H9 (cell line): ENCODE data around the gene ABTB1. TPM values are rescaled to one million over a fixed set of nuclear protein-coding genes. Genes with fewer than 3 reads are reported as not detected.

Source experiments
- DNase-seq: peaks from one replicate; pipeline ENCODE4 v3.0.0-alpha.2; 2017
- H2AFZ ChIP-seq: one replicate; pipeline ENCODE4 v1.6.1; 2013; ENCODE audit warnings: mild to moderate bottlenecking, low read length, control low read depth, moderate library complexity
- H2AK5ac ChIP-seq: 2 replicates; pipeline ENCODE4 v1.6.1; 2013; ENCODE audit warnings: low read length, control low read depth, mixed read lengths; ENCODE audit not compliant: insufficient read length
- H2BK120ac ChIP-seq: one replicate; pipeline ENCODE4 v1.6.1; 2013; ENCODE audit warnings: low read depth, mild to moderate bottlenecking, low read length, control low read depth, inconsistent platforms; ENCODE audit not compliant: poor library complexity, severe bottlenecking
- H2BK12ac ChIP-seq: 2 replicates; pipeline ENCODE4 v1.6.1; 2013; ENCODE audit warnings: low read length, control low read depth, mixed read lengths, low read depth; ENCODE audit not compliant: insufficient read length
- H2BK15ac ChIP-seq: 2 replicates; pipeline ENCODE4 v1.6.1; 2013; ENCODE audit warnings: low read depth, low read length, control low read depth
- H2BK20ac ChIP-seq: one replicate; pipeline ENCODE4 v1.6.1; 2013; ENCODE audit warnings: low read depth, mild to moderate bottlenecking, low read length, control low read depth, inconsistent platforms; ENCODE audit not compliant: poor library complexity, severe bottlenecking
- H2BK5ac ChIP-seq: 2 replicates; pipeline ENCODE4 v1.6.1; 2013; ENCODE audit warnings: low read length, control low read depth, mixed read lengths; ENCODE audit not compliant: insufficient read length
- H3K14ac ChIP-seq: 2 replicates; pipeline ENCODE4 v1.6.1; 2013; ENCODE audit warnings: low read length, control low read depth; ENCODE audit not compliant: insufficient read depth
- H3K18ac ChIP-seq: 2 replicates; pipeline ENCODE4 v1.6.1; 2013; ENCODE audit warnings: low read depth, mild to moderate bottlenecking, mixed read lengths, low read length, control low read depth; ENCODE audit not compliant: insufficient read length
- H3K23ac ChIP-seq: 2 replicates; pipeline ENCODE4 v1.6.1; 2013; ENCODE audit warnings: low read length, control low read depth, mixed read lengths, low read depth; ENCODE audit not compliant: insufficient read length
- H3K23me2 ChIP-seq: 2 replicates; pipeline ENCODE4 v1.6.1; 2013; ENCODE audit warnings: low read depth, mild to moderate bottlenecking, mixed read lengths, low read length, control low read depth; ENCODE audit not compliant: insufficient read length, poor library complexity, severe bottlenecking
- H3K27ac ChIP-seq: 2 replicates; pipeline ENCODE4 v1.5.1; 2013; ENCODE audit warnings: low read length, control low read depth, mixed read lengths, low read depth; ENCODE audit not compliant: insufficient read length
- H3K27me3 ChIP-seq: 2 replicates; pipeline ENCODE4 v1.6.1; 2013; ENCODE audit warnings: low read length, control low read depth, inconsistent platforms; ENCODE audit not compliant: insufficient read depth
- H3K4ac ChIP-seq: 2 replicates; pipeline ENCODE4 v1.6.1; 2013; ENCODE audit warnings: low read depth, mild to moderate bottlenecking, control low read depth, inconsistent platforms, low read length, moderate library complexity
- H3K4me1 ChIP-seq: 2 replicates; pipeline ENCODE4 v1.6.1; 2013; ENCODE audit warnings: low read length, control low read depth, inconsistent platforms; ENCODE audit not compliant: insufficient read depth
- H3K4me2 ChIP-seq: 2 replicates; pipeline ENCODE4 v1.6.1; 2013; ENCODE audit warnings: low read length, control low read depth, mixed read lengths; ENCODE audit not compliant: insufficient read length, insufficient read depth
- H3K56ac ChIP-seq: 2 replicates; pipeline ENCODE4 v1.6.1; 2013; ENCODE audit warnings: low read depth, mild to moderate bottlenecking, mixed read lengths, low read length, control low read depth; ENCODE audit not compliant: insufficient read length
- H3K79me1 ChIP-seq: 2 replicates; pipeline ENCODE4 v1.6.1; 2013; ENCODE audit warnings: low read depth, mild to moderate bottlenecking, moderate library complexity, low read length, control low read depth, inconsistent platforms; ENCODE audit not compliant: insufficient read depth, poor library complexity, severe bottlenecking
- H3K79me2 ChIP-seq: 2 replicates; pipeline ENCODE4 v1.6.1; 2013; ENCODE audit warnings: low read length, control low read depth, inconsistent platforms; ENCODE audit not compliant: insufficient read depth
- H3K9ac ChIP-seq: 2 replicates; pipeline ENCODE4 v1.6.1; 2013; ENCODE audit warnings: low read length, control low read depth, mixed read lengths; ENCODE audit not compliant: insufficient read length; ENCODE audit errors: extremely low read depth
- H3K9me3 ChIP-seq: one replicate; pipeline ENCODE4 v1.6.1; 2013; ENCODE audit warnings: low read depth, low read length, inconsistent platforms; ENCODE audit not compliant: control insufficient read depth
- H3T11ph ChIP-seq: one replicate; pipeline ENCODE4 v1.6.1; 2013; ENCODE audit warnings: mild to moderate bottlenecking, low read length, control low read depth, inconsistent platforms
- H4K20me1 ChIP-seq: one replicate; pipeline ENCODE4 v1.6.1; 2013; ENCODE audit not compliant: control insufficient read depth, insufficient read length, insufficient read depth
- H4K5ac ChIP-seq: 2 replicates; pipeline ENCODE4 v1.6.1; 2013; ENCODE audit warnings: low read depth, mild to moderate bottlenecking, mixed read lengths, low read length, control low read depth; ENCODE audit not compliant: insufficient read length
- H4K8ac ChIP-seq: replicated peaks from 2 replicates; pipeline ENCODE4 v1.6.1; 2013; ENCODE audit warnings: low read length, control low read depth, mixed read lengths, low read depth; ENCODE audit not compliant: insufficient read length
- H4K91ac ChIP-seq: 2 replicates; pipeline ENCODE4 v1.6.1; 2013; ENCODE audit warnings: low read depth, mild to moderate bottlenecking, moderate library complexity, mixed read lengths, low read length, control low read depth; ENCODE audit not compliant: insufficient read length
- H3K27ac Mint-ChIP-seq, 3 experiments: 2 replicates in 2 of 3; 3 replicates in 1 of 3; pipeline ENCODE4 v1.8.0; 2020 to 2021; ENCODE audit warnings: mixed read lengths in 3 of 3, mild to moderate bottlenecking in 1 of 3, moderate library complexity in 1 of 3
- H3K27me3 Mint-ChIP-seq: 2 replicates; pipeline ENCODE4 v1.8.0; 2021; ENCODE audit warnings: low read depth, mild to moderate bottlenecking, moderate library complexity, mixed read lengths
- H3K36me3 Mint-ChIP-seq, 3 experiments: 2 replicates in 2 of 3; 3 replicates in 1 of 3; pipeline ENCODE4 v1.8.0; 2020 to 2021; ENCODE audit warnings: low read depth in 3 of 3, mixed read lengths in 3 of 3; ENCODE audit not compliant: insufficient read depth in 1 of 3
- H3K4me1 Mint-ChIP-seq, 2 experiments: 2 replicates each; pipeline ENCODE4 v1.8.0; 2020; ENCODE audit warnings: mixed read lengths in 2 of 2
- H3K4me3 Mint-ChIP-seq, 2 experiments: 2 replicates in 1 of 2; 3 replicates in 1 of 2; pipeline ENCODE4 v1.8.0; 2020 to 2021; ENCODE audit warnings: mild to moderate bottlenecking in 2 of 2, mixed read lengths in 2 of 2, moderate library complexity in 1 of 2
- H3K9me3 Mint-ChIP-seq, 2 experiments: 2 replicates in 1 of 2; 3 replicates in 1 of 2; pipeline ENCODE4 v1.8.0; 2020; ENCODE audit warnings: mild to moderate bottlenecking in 2 of 2, mixed read lengths in 2 of 2, moderate library complexity in 1 of 2
- WGBS: extraction: QIAGEN DNeasy Blood & Tissue Kit; methylation state at CpG from one replicate; pipeline ENCODE4 v1.1.7; 2013; ENCODE audit warnings: missing lambda C conversion rate, low lambda C conversion rate, mixed read lengths; ENCODE audit not compliant: insufficient read length; ENCODE audit errors: extremely low coverage; 5-methylcytosine and 5-hydroxymethylcytosine counted together
- total RNA-seq: library from RNA; stranded (reverse); gene quantifications from 2 replicates; pipeline ENCODE4 v1.2.1, GENCODE V29; 2021
- TF ChIP-seq, protein P1 (sequence below): fragments of 200-600 bp; sonication (generic); conservative IDR thresholded peaks from 3 replicates; pipeline ENCODE4 v1.8.0; 2021; ENCODE audit warnings: antibody characterized with exemption, mild to moderate bottlenecking

The ABTB1 gene
- total RNA-seq, 1 experiment from 2014 or later, result 6.2 TPM

DNA sequence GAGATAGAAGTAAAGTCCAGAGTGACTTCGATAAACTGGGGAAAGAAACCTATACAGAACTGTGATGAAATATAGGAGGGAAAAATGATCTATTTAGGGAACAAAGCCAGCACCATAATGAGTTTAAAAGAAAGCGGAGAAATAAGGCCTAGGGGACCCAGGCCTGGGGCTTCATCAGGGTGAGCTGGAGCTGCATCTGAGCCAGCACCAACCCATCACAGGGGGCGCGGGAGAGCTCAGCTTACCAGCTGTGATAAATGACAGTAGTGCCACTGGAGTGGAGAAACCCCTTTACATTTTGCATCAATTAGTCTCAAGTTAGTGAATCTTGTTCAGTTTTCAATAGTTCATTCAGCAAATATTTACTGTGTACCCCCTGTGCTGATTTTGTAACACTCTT is 22.5 kb upstream of the ABTB1 start:
- H3K9me3 Mint-ChIP-seq, result no peaks in the 10 kb centered on the region
- H3K23ac ChIP-seq, result no peak overlapping the region
- no peak overlapping the region for H3K4ac ChIP-seq
- no peak overlapping the region for H2AK5ac ChIP-seq
- H3K4me2 ChIP-seq, result no peak overlapping the region
- no peak overlapping the region for H2AFZ ChIP-seq
- H2BK5ac ChIP-seq, result no peak overlapping the region
- no peak for DNase-seq
- H2BK120ac ChIP-seq, result no peak overlapping the region
- no peak overlapping the region for H2BK15ac ChIP-seq
- H3K27me3 Mint-ChIP-seq, result no peaks in the 10 kb centered on the region
- no peak overlapping the region for H4K8ac ChIP-seq
- no peak overlapping the region for H2BK12ac ChIP-seq
- no peaks in the 10 kb centered on the region for H3K4me1 Mint-ChIP-seq
- no peak overlapping the region for H3K14ac ChIP-seq
- no peaks in the 10 kb centered on the region for H3K23me2 ChIP-seq
- H3K56ac ChIP-seq, result no peak overlapping the region
- no peaks in the 10 kb centered on the region for H3K4me1 ChIP-seq
- H3K36me3 Mint-ChIP-seq, result peaks cover 0 to 2% (median 0%) of the 10 kb centered on the region in 3 experiments; a peak in 2 of 7 replicates
- no peak overlapping the region for H4K5ac ChIP-seq
- H2BK20ac ChIP-seq, result no peak overlapping the region
- H3K79me2 ChIP-seq, result no peaks in the 10 kb centered on the region
- TF ChIP-seq, protein P1, sequence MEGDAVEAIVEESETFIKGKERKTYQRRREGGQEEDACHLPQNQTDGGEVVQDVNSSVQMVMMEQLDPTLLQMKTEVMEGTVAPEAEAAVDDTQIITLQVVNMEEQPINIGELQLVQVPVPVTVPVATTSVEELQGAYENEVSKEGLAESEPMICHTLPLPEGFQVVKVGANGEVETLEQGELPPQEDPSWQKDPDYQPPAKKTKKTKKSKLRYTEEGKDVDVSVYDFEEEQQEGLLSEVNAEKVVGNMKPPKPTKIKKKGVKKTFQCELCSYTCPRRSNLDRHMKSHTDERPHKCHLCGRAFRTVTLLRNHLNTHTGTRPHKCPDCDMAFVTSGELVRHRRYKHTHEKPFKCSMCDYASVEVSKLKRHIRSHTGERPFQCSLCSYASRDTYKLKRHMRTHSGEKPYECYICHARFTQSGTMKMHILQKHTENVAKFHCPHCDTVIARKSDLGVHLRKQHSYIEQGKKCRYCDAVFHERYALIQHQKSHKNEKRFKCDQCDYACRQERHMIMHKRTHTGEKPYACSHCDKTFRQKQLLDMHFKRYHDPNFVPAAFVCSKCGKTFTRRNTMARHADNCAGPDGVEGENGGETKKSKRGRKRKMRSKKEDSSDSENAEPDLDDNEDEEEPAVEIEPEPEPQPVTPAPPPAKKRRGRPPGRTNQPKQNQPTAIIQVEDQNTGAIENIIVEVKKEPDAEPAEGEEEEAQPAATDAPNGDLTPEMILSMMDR, result no peak; the same call in 2 of the 3 replicates
- H3K79me1 ChIP-seq, result no peaks in the 10 kb centered on the region
- no peak overlapping the region for H3K9ac ChIP-seq
- H4K20me1 ChIP-seq, result no peaks in the 10 kb centered on the region
- H3K9me3 ChIP-seq, result no peaks in the 10 kb centered on the region
- H3K27ac Mint-ChIP-seq, result no peak overlapping the region
- H3K18ac ChIP-seq, result no peak overlapping the region
- H3K27me3 ChIP-seq, result no peaks in the 10 kb centered on the region
- H4K91ac ChIP-seq, result no peak overlapping the region
- no peak overlapping the region for H3K27ac ChIP-seq
- no CpG with 5 or more reads among the region's 4 CpGs for WGBS
- H3T11ph ChIP-seq, result no peak overlapping the region
- no peak overlapping the region for H3K4me3 Mint-ChIP-seq
